ENCODE measurements around the gene BNIP3.

Gene BNIP3

GRCh38 chr10:131981429-131982184 is at the start of gene BNIP3:
TSS of gene BNIP3 (minus strand) at chr10:131981923. CDS start at chr10:131981806, 117 bp downstream.
- peak; percentile 94 for DNase-seq

GRCh38 chr10:132030898-132031463 is 49.3 kb upstream of the BNIP3 start:
- no peak for DNase-seq

GRCh38 chr10:132028706-132029105 is 47.0 kb upstream of the BNIP3 start:
- no peak for DNase-seq

GRCh38 chr10:132027423-132027983 is 45.8 kb upstream of the BNIP3 start:
- no peak for DNase-seq

- DNase-seq: peak; percentile 88
These were observed 41.5 kb upstream of the BNIP3 start for GRCh38 chr10:132023092-132023811.

GRCh38 chr10:132022241-132022640 is 40.5 kb upstream of the BNIP3 start:
- DNase-seq: no peak

- DNase-seq: no peak
These were observed 39.9 kb upstream of the BNIP3 start for GRCh38 chr10:132021504-132022143.

GRCh38 chr10:132021046-132021445 is 39.3 kb upstream of the BNIP3 start:
- no peak for DNase-seq

- no peak for DNase-seq
These were observed 38.7 kb upstream of the BNIP3 start for GRCh38 chr10:132020456-132020855.

GRCh38 chr10:132019366-132019765 is 37.6 kb upstream of the BNIP3 start:
- DNase-seq: no peak

GRCh38 chr10:132018446-132018845 is 36.7 kb upstream of the BNIP3 start:
- no peak for DNase-seq

GRCh38 chr10:132016514-132016913 is 34.8 kb upstream of the BNIP3 start:
- no peak for DNase-seq

GRCh38 chr10:132011445-132011844 is 29.7 kb upstream of the BNIP3 start:
- DNase-seq: no peak

- no peak for DNase-seq
These were observed 29.3 kb upstream of the BNIP3 start for GRCh38 chr10:132011024-132011423.

GRCh38 chr10:132010483-132010882 is 28.8 kb upstream of the BNIP3 start:
- DNase-seq: no peak

GRCh38 chr10:132009575-132009974 is 27.9 kb upstream of the BNIP3 start:
- DNase-seq: no peak

- DNase-seq: no peak
These were observed 26.0 kb upstream of the BNIP3 start for GRCh38 chr10:132007681-132008080.

- DNase-seq: no peak
These were observed 25.2 kb upstream of the BNIP3 start for GRCh38 chr10:132006966-132007365.

- DNase-seq: no peak
These were observed 23.4 kb upstream of the BNIP3 start for GRCh38 chr10:132005147-132005546.

- DNase-seq: no peak
These were observed 22.3 kb upstream of the BNIP3 start for GRCh38 chr10:132004052-132004451.

- DNase-seq: no peak
These were observed 21.7 kb upstream of the BNIP3 start for GRCh38 chr10:132003282-132003924.

- DNase-seq: no peak
These were observed 20.3 kb upstream of the BNIP3 start for GRCh38 chr10:132002004-132002403.
